Stimulated activated CD8-positive, alpha-beta memory T cell treated with anti-CD3 and anti-CD28 coated beads, Interleukin-4, amount 100 ng/mL, for 1 hour (primary cell): ENCODE data around the gene PLD4.
"Not testable (repeated sequence)": the region's sequence is repeated elsewhere in the genome, so short reads cannot be mapped to it uniquely, and the experiment has no call there.

Source experiments
- DNase-seq, 2 donors: peaks; one replicate each; pipeline ENCODE4 v3.0.0-alpha.2; 2020; ENCODE audit warnings: low read depth in 2 of 2, low spot score in 1 of 2

PLD4 gene

GRCh38 chr14:104939666-104940410 is 15.2 kb downstream of the PLD4 start:
- no peak for DNase-seq

- no peak for DNase-seq
Measured at GRCh38 chr14:104940526-104941150, 16.0 kb downstream of the PLD4 start.

GRCh38 chr14:104941508-104942365 is 17.1 kb downstream of the PLD4 start:
- no peak for DNase-seq

DNA sequence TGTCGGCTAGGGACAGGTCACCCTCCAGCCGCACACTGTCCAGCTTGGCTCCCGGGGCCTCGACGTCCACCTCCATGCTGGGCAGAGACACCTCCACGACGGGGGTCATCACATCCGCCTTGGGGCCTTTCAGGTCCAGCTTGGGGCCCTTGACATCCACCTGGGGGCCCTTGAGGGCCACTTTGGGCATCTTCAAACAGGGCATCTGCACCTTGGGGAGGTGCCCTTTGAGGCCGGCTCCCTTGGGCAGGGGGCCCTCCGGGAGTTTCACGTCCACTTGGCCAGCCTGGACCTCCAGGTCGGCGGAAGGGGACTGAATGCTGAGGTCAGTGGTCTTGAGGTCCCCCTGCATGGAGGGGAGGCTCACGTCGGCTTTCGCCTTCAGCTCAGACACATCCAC is 17.9 kb downstream of the PLD4 start:
- no peak for DNase-seq

DNA sequence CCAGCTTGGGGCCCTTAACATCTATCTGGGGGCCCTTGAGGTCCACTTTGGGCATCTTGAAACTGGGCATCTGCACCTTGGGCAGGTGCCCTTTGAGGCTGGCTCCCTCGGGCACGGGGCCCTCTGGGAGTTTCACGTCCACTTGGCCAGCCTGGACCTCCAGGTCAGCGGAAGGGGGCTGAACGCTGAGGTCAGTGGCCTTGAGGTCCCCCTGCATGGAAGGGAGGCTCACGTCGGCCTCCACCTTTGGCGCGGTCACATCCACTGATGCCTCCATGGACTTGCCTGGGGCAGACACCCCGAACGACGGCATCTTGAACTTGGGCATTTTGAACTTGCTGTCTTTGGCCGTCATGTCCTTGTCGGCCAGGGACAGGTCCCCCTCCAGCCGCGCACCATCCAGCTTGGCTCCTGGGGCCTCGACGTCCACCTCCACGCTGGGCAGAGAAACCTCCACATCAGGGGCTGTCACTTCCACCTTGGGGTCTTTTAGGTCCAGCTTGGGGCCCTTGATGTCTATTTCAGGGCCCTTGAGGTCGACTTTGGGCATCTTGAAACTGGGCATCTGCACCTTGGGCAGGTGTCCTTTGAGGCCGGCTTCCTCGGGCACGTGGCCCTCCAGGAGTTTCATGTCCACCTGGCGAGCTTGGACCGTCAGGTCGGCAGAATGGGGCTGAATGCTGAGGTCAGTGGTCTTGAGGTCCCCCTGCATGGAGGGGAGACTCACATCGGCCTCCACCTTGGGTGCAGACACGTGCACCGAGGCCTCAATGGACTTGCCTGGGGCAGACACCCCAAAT is 18.7 kb downstream of the PLD4 start:
- DNase-seq, result not testable (repeated sequence)

DNA sequence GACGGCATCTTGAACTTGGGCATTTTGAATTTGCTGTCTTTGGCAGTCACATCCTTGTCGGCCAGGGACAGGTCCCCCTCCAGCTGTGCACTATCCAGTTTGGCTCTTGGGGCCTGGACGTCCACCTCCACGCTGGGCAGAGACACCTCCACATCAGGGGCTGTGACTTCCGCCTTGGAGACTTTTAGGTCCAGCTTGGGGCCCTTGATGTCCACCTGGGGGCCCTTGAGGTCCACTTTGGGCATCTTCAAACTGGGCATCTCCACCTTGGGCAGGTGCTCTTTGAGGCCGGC is 19.3 kb downstream of the PLD4 start:
- not testable (repeated sequence) for DNase-seq

- DNase-seq, result not testable (repeated sequence)
Measured at GRCh38 chr14:104944436-104945205, 19.9 kb downstream of the PLD4 start.

- DNase-seq, result not testable (repeated sequence)
Measured at GRCh38 chr14:104945266-104945665, 20.6 kb downstream of the PLD4 start.

- not testable (repeated sequence) for DNase-seq
Measured at GRCh38 chr14:104945986-104946965, 21.6 kb downstream of the PLD4 start.

- DNase-seq, result not testable (repeated sequence)
Measured at GRCh38 chr14:104947201-104947600, 22.5 kb downstream of the PLD4 start.

- not testable (repeated sequence) for DNase-seq
Measured at GRCh38 chr14:104947881-104948735, 23.4 kb downstream of the PLD4 start.

- no peak for DNase-seq
Measured at GRCh38 chr14:104948736-104949031, 24.0 kb downstream of the PLD4 start.

GRCh38 chr14:104949406-104949955 is 24.8 kb downstream of the PLD4 start:
- DNase-seq, result not testable (repeated sequence)

DNA sequence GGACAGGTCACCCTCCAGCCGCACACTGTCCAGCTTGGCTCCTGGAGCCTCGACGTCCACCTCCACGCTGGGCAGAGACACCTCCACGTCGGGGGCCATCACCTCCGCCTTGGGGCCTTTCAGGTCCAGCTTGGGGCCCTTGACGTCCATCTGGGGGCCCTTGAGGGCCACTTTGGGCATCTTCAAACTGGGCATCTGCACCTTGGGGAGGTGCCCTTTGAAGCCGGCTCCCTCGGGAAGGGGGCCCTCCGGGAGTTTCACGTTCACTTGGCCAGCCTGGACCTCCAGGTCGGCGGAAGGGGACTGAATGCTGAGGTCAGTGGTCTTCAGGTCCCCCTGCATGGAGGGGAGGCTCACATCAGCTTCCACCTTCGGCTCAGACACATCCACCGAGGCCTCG is 25.3 kb downstream of the PLD4 start:
- no peak for DNase-seq

DNA sequence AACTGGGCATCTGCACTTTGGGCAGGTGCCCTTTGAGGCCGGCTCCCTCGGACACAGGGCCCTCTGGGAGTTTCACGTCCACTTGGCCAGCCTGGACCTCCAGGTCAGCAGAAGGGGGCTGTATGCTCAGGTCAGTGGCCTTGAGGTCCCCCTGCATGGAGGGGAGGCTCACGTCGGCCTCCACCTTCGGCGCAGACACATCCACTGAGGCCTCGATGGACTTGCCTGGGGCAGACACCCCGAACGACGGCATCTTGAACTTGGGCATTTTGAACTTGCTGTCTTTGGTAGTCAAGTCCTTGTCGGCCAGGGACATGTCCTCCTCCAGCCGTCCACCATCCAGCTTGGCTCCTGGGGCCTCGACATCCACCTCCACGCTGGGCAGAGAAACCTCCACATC is 26.0 kb downstream of the PLD4 start:
- not testable (repeated sequence) for DNase-seq

GRCh38 chr14:104951863-104952657 is 27.4 kb downstream of the PLD4 start:
- not testable (repeated sequence) for DNase-seq

GRCh38 chr14:104953097-104953496 is 28.4 kb downstream of the PLD4 start:
- DNase-seq, result no peak
